ENCODE results near the gene GAS7. TPM values are rescaled to one million over a fixed set of nuclear protein-coding genes. Genes with fewer than 3 reads are reported as not detected.

GAS7 gene
- total and polyA plus RNA-seq, 4 donors, result 1.2 to 136 (median 32.3) TPM

GRCh38 chr17:9862220-9862619 is 336.2 kb downstream of the GAS7 start:
- intact Hi-C loops (cut with DNase I), result no loop called here
- Histone ChIP-seq H3K4me3 (ENCODE audit: low read length in 2 of 2) (no peak overlapping the region), H3K9me3 (ENCODE audit: control insufficient read depth, low read length) (peaks cover 9% of the 10 kb centered on the region), H3K36me3 (ENCODE audit: control insufficient read depth in 1 of 2, insufficient read depth in 2 of 2, low read length in 1 of 2) (no peaks in the 10 kb centered on the region), H3K27ac (ENCODE audit: low read depth in 1 of 2, low read length in 2 of 2) (no peak overlapping the region), H3K27me3 (ENCODE audit: control insufficient read depth in 1 of 2, insufficient read depth in 2 of 2, low read length in 1 of 2) (no peaks in the 10 kb centered on the region), H3K4me1 (ENCODE audit: control insufficient read depth in 1 of 2, insufficient read depth in 2 of 2, low read length in 2 of 2) (no peaks in the 10 kb centered on the region)
- WGBS, 2 donors, result 89 to 90% methylated on average over 1 of the region's 1 CpG
- DNase-seq (no peak), ATAC-seq (ENCODE audit: low FRiP score) (no peak)

GRCh38 chr17:9860851-9861250 is 337.6 kb downstream of the GAS7 start:
- Histone ChIP-seq H3K27me3 (ENCODE audit: control insufficient read depth in 1 of 2, insufficient read depth in 2 of 2, low read length in 1 of 2) (no peaks in the 10 kb centered on the region), H3K36me3 (ENCODE audit: control insufficient read depth in 1 of 2, insufficient read depth in 2 of 2, low read length in 1 of 2) (no peaks in the 10 kb centered on the region), H3K4me3 (ENCODE audit: low read length in 2 of 2) (no peak overlapping the region), H3K9me3 (ENCODE audit: control insufficient read depth, low read length) (peaks cover 9% of the 10 kb centered on the region), H3K4me1 (ENCODE audit: control insufficient read depth in 1 of 2, insufficient read depth in 2 of 2, low read length in 2 of 2) (no peaks in the 10 kb centered on the region), H3K27ac (ENCODE audit: low read depth in 1 of 2, low read length in 2 of 2) (no peak overlapping the region)
- DNase-seq (no peak), ATAC-seq (ENCODE audit: low FRiP score) (no peak)
- intact Hi-C loops (cut with DNase I), result no loop called here
- 79 to 89% methylated on average over 7 of the region's 7 CpGs for WGBS, 2 donors

Other genes starting within 250 kb of the GAS7 start
- gene MYH13, start 174.4 kb upstream of the GAS7 start, total RNA-seq, result not detected
- gene MYH13, start 174.4 kb upstream of the GAS7 start, polyA plus RNA-seq, result not detected
- not detected for gene MYH8, start 223.3 kb upstream of the GAS7 start, total RNA-seq
- gene MYH8, start 223.3 kb upstream of the GAS7 start, polyA plus RNA-seq, result not detected

Measured in aorta (tissue), 5 donors.